Neutrophil (primary cell): Measurements from ENCODE around the gene FAM83C.
A peak's percentile ranks its signal among the peaks of the same experiment; 100 is the strongest.

Source experiments
- H3K27ac ChIP-seq: fragments of 200-600 bp; sonication (generic); 2 replicates; pipeline ENCODE4 v1.5.1; 2016; ENCODE audit warnings: mild to moderate bottlenecking, moderate library complexity
- H3K27me3 ChIP-seq: fragments of 200-600 bp; sonication (generic); 2 replicates; pipeline ENCODE4 v1.6.0; 2016; ENCODE audit warnings: mild to moderate bottlenecking
- H3K36me3 ChIP-seq: fragments of 200-600 bp; sonication (generic); 2 replicates; pipeline ENCODE4 v1.5.1; 2017
- H3K4me1 ChIP-seq, 2 experiments: fragments of 200-600 bp in 1 of 2; sonication (generic) in 1 of 2; 1 replicate in 1 of 2; 2 replicates in 1 of 2; pipeline versions ENCODE4 v1.5.1 to v1.6.1; 2013 to 2016; ENCODE audit warnings: low read depth in 1 of 2, low read length in 1 of 2, mild to moderate bottlenecking in 1 of 2, moderate library complexity in 1 of 2; ENCODE audit not compliant: control insufficient read depth in 1 of 2, insufficient read depth in 1 of 2
- H3K4me3 ChIP-seq, 2 experiments: fragments of 200-600 bp in 1 of 2; sonication (generic) in 1 of 2; 1 replicate in 1 of 2; 2 replicates in 1 of 2; pipeline ENCODE4 v1.5.1; 2013 to 2016; ENCODE audit warnings: low read depth in 1 of 2, low read length in 1 of 2, mild to moderate bottlenecking in 1 of 2, moderate library complexity in 1 of 2
- H3K9me3 ChIP-seq: fragments of 200-600 bp; sonication (generic); 2 replicates; pipeline ENCODE4 v1.5.1; 2016
- TF ChIP-seq, protein P1 (sequence below): fragments of 200-600 bp; sonication (generic); IDR thresholded peaks from 2 replicates; pipeline ENCODE4 v1.5.1; 2016; ENCODE audit warnings: antibody characterized with exemption

FAM83C gene

DNA sequence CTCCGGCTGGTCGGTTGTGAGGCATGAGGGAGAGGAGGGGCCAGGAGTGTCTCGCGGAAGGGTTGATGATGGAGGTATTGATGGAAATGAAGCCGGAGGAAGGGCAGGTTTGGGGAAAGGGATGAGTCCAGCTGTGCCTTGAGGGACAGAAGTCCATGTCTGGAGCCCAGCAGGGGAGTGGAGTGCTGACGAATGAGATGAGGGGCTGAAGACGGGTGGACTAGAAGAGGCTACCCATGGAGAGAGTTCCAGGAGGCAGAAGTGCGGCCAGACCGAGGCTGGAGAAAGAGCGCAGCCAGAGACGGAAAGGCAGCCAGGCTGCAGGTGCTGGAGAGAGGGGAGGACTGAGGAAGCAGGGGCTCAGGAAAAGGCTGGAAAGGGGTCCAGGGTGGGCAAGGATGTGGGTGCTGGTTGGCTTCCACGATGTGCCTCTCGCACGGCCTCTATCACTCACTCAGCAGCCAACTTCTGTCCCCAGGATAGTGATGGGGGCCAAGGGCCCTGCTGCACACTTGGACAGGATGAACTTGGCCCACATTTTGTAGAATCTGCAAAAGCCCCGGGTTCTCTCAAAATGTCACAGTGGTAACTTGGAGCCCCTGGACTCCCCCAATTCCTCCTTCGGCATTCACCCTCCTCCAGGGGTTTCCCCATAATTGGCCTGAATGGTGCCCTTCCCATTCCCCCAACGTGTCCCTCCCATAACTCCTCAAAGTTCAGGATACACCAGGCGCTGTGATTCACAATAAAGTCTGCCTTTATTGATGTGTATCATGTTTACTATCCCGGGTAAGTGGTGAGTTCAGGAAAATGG, 7.0 kb downstream of the FAM83C start:
- Histone ChIP-seq H3K27ac (peak overlapping the region; percentile 92), H3K27me3 (no peaks in the 10 kb centered on the region), H3K4me1 (peaks cover 7 to 19% of the 10 kb centered on the region in 2 experiments), H3K4me3 (peak overlapping the region; percentile 75 to 87), H3K9me3 (no peaks in the 10 kb centered on the region), H3K36me3 (peaks cover 7% of the 10 kb centered on the region)
- TF ChIP-seq, protein P1, sequence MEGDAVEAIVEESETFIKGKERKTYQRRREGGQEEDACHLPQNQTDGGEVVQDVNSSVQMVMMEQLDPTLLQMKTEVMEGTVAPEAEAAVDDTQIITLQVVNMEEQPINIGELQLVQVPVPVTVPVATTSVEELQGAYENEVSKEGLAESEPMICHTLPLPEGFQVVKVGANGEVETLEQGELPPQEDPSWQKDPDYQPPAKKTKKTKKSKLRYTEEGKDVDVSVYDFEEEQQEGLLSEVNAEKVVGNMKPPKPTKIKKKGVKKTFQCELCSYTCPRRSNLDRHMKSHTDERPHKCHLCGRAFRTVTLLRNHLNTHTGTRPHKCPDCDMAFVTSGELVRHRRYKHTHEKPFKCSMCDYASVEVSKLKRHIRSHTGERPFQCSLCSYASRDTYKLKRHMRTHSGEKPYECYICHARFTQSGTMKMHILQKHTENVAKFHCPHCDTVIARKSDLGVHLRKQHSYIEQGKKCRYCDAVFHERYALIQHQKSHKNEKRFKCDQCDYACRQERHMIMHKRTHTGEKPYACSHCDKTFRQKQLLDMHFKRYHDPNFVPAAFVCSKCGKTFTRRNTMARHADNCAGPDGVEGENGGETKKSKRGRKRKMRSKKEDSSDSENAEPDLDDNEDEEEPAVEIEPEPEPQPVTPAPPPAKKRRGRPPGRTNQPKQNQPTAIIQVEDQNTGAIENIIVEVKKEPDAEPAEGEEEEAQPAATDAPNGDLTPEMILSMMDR: no peak

- Histone ChIP-seq H3K27ac (peak within 1 kb of the TSS; percentile 92), H3K4me1 (peaks cover 7 to 19% of the 10 kb centered on the region in 2 experiments), H3K4me3 (peak within 1 kb of the TSS; percentile 75 to 87), H3K27me3 (no peaks in the 10 kb centered on the region), H3K9me3 (no peaks in the 10 kb centered on the region), H3K36me3 (peaks cover 12% of the 10 kb centered on the region)
- TF ChIP-seq, protein P1: no peak
These were observed 7.8 kb downstream of the FAM83C start, which contains the start of gene EIF6 for GRCh38 chr20:35284267-35284991. Gene EIF6, minus strand, starts transcription at chr20:35284772. Its CDS starts 285 bp downstream, at chr20:35284487.

DNA sequence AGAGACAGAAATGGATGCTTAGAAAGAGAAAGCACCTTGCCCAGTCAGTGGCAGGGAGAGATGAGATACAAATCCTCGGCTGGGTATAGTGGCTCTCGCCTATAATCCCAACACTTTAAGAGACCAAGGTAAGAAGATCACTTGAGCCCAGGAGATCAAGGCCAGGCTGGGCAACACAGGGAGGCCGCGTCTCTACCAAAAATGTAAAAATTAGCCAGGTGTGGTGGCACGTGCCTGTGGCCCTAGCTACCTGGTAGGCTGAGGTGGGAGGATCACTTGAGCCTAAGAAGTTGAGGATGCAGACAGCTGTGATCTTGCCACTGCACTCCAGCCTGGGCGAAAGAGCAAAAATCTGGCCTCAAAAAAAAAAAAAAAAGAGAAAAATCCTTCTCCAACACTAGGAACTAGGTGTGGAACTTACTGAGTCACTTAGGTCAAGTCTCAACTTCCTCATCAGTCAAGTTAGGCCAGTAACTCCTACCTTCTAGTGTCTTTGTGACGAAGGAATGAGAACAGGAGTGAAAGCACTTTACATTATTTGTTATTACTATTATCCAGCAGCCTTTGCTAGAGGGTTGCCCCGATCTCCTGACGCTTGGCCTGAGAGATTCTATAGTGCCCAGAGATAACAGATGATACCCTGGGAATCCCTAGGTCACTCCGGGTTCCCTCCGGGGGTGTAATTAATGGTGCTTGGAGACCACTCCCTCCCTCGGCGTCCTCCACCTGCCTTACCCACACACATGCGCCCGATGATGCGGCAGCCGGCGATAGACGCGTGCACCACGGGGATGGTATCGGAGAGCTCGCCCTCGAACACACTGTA, 8.6 kb downstream of the FAM83C start:
- TF ChIP-seq, protein P1: no peak
- Histone ChIP-seq H3K27ac (peak overlapping the region; percentile 92), H3K4me1 (peaks cover 7 to 21% of the 10 kb centered on the region in 2 experiments), H3K4me3 (peak overlapping the region; percentile 75 to 87), H3K9me3 (no peaks in the 10 kb centered on the region), H3K27me3 (no peaks in the 10 kb centered on the region), H3K36me3 (peaks cover 20% of the 10 kb centered on the region)

DNA sequence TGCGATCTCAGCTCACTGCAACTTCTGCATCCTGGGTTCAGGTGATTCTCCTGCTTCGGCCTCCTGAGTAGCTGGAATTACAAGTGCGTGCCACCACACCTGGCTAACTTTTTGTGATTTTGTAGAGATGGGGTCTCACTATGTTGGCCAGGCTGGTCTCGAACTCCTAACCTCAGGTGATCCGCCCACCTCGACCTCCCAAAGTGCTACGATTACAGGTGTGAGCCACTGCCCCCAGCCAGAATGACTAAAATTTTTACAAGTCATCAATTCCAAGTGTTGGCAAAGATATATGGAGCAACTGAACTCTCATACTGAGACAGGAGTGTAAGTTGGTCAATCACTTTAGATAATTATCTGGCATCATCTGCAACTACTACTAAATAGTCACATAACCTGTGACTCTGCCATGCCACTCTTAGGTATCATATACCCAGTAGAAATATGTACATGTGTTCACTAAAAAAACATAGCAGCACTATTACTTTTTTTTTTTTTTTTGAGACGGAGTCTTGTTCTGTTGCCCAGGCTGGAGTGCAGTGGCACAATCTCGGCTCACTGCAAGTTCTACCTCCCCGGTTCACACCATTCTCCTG, 10.6 kb downstream of the FAM83C start:
- Histone ChIP-seq H3K4me3 (no peak overlapping the region), H3K9me3 (no peaks in the 10 kb centered on the region), H3K27me3 (no peaks in the 10 kb centered on the region), H3K36me3 (peaks cover 30% of the 10 kb centered on the region), H3K4me1 (peaks cover 19 to 36% of the 10 kb centered on the region in 2 experiments), H3K27ac (no peak overlapping the region)
- TF ChIP-seq, protein P1: no peak

DNA sequence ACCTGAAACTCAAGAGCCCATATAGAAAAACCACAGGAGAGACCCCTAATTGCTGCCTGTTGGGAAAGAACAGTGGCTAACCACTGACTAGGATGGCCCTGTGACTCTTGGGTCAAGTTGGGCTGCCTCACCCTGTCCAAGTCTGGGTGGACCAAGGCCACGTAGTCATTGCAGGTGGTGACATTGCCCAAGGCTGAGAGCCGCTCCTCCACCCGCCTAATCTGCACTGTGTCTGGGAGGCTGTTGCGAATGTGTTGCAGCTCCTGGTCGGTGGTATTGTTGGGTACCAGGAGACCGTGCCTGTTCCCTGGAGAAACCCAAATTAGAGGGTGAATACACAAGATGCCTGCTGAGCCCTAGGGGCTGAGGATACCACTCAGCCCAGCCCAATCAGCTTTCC, 11.7 kb downstream of the FAM83C start:
- peaks cover 41% of the 10 kb centered on the region for H3K36me3 ChIP-seq
- TF ChIP-seq, protein P1: no peak
- no peaks in the 10 kb centered on the region for H3K9me3 ChIP-seq
- no peaks in the 10 kb centered on the region for H3K27me3 ChIP-seq
- no peak overlapping the region for H3K4me3 ChIP-seq
- H3K27ac ChIP-seq: peak overlapping the region; percentile 99
- H3K4me1 ChIP-seq: peaks cover 27 to 47% of the 10 kb centered on the region in 2 experiments
